Prostate gland (tissue), 2 donors: ENCODE results near the gene OR2H1.

Experiments
- CTCF ChIP-seq, 4 experiments: fragments of 200-600 bp in 2 of 4; fragments of 450-650 bp in 2 of 4; sonication (generic) in 2 of 4; IDR thresholded peaks; 1 replicate in 3 of 4; 2 replicates in 1 of 4; pipeline ENCODE4 v1.5.1; 2016 to 2019; ENCODE audit warnings: antibody characterized with exemption in 4 of 4, mild to moderate bottlenecking in 2 of 4, moderate library complexity in 2 of 4
- POLR2AphosphoS5 ChIP-seq: sonication (generic); formaldehyde crosslinking; IDR thresholded peaks from one replicate; pipeline ENCODE4 v1.6.1; 2017; ENCODE audit warnings: antibody characterized with exemption

GRCh38 chr6:29506446-29507067 lies 49.6 kb downstream of the OR2H1 start:
- TF ChIP-seq CTCF (IDR thresholded peaks at IDR 0.05) (no peak), POLR2AphosphoS5 (no peak)
